Neural crest cell (in vitro differentiated cells): ENCODE measurements around the gene RAB3GAP2. TPM values are rescaled to one million over a fixed set of nuclear protein-coding genes. Genes with fewer than 3 reads are reported as not detected.

Source experiments
- DNase-seq: peaks from one replicate; pipeline ENCODE4 v3.0.0; 2021; ENCODE audit warnings: low read depth, mixed read lengths, low spot score
- H3K27ac Mint-ChIP-seq: one replicate; pipeline ENCODE4 v1.8.0; 2021; ENCODE audit warnings: mild to moderate bottlenecking, mixed read lengths; ENCODE audit not compliant: unreplicated experiment
- H3K27me3 Mint-ChIP-seq: 2 replicates; pipeline ENCODE4 v1.8.0; 2021; ENCODE audit warnings: low read depth, mild to moderate bottlenecking, mixed read lengths
- H3K36me3 Mint-ChIP-seq: 2 replicates; pipeline ENCODE4 v1.8.0; 2021; ENCODE audit warnings: low read depth, mild to moderate bottlenecking, mixed read lengths
- H3K4me1 Mint-ChIP-seq: 2 replicates; pipeline ENCODE4 v1.8.0; 2021; ENCODE audit warnings: mixed read lengths
- H3K4me3 Mint-ChIP-seq: one replicate; pipeline ENCODE4 v1.8.0; 2021; ENCODE audit warnings: mild to moderate bottlenecking, mixed read lengths
- H3K9me3 Mint-ChIP-seq: 2 replicates; pipeline ENCODE4 v1.8.0; 2021; ENCODE audit warnings: mixed read lengths
- total RNA-seq: library from RNA; stranded (reverse); gene quantifications from 2 replicates; pipeline ENCODE4 v1.2.1, GENCODE V29; 2021
- TF ChIP-seq, protein P1 (sequence below): fragments of 200-600 bp; sonication (generic); conservative IDR thresholded peaks from 2 replicates; pipeline ENCODE4 v1.5.0; 2021; ENCODE audit warnings: antibody characterized with exemption, mild to moderate bottlenecking

Gene RAB3GAP2
- total RNA-seq, 1 donor from 2014 or later: 36.4 TPM

DNA sequence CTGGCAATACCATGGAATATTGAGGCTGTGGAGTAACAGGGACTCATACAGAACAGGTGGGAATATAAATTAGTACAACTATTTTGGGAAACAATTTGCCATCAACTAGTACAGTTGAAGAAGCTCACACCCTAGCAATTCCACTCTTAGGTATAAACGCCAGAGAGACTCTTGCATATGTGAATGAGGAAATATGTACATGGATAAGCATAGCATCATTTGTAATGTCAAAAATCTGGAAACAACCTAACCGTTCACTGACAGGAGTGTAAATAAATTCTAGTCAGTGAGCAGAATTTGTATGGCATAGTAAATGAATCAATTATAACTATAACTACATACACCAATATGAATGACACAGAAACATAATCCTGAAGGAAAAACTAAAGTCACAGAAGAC lies 83.7 kb downstream of the RAB3GAP2 start:
- DNase-seq: no peak
- Mint-ChIP-seq H3K27ac (no peak overlapping the region), H3K9me3 (no peaks in the 10 kb centered on the region), H3K4me1 (no peaks in the 10 kb centered on the region), H3K27me3 (no peaks in the 10 kb centered on the region), H3K4me3 (no peak overlapping the region), H3K36me3 (peaks cover 15% of the 10 kb centered on the region)
- TF ChIP-seq, protein P1, sequence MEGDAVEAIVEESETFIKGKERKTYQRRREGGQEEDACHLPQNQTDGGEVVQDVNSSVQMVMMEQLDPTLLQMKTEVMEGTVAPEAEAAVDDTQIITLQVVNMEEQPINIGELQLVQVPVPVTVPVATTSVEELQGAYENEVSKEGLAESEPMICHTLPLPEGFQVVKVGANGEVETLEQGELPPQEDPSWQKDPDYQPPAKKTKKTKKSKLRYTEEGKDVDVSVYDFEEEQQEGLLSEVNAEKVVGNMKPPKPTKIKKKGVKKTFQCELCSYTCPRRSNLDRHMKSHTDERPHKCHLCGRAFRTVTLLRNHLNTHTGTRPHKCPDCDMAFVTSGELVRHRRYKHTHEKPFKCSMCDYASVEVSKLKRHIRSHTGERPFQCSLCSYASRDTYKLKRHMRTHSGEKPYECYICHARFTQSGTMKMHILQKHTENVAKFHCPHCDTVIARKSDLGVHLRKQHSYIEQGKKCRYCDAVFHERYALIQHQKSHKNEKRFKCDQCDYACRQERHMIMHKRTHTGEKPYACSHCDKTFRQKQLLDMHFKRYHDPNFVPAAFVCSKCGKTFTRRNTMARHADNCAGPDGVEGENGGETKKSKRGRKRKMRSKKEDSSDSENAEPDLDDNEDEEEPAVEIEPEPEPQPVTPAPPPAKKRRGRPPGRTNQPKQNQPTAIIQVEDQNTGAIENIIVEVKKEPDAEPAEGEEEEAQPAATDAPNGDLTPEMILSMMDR: no peak

- Mint-ChIP-seq H3K4me3 (no peak overlapping the region), H3K27ac (no peak overlapping the region), H3K36me3 (peaks cover 12% of the 10 kb centered on the region), H3K9me3 (no peaks in the 10 kb centered on the region), H3K4me1 (no peaks in the 10 kb centered on the region), H3K27me3 (no peaks in the 10 kb centered on the region)
- TF ChIP-seq, protein P1: no peak
- no peak for DNase-seq
Observed at GRCh38 chr1:220186752-220187151, 85.5 kb downstream of the RAB3GAP2 start.

GRCh38 chr1:220184506-220184905 lies 87.7 kb downstream of the RAB3GAP2 start:
- H3K9me3 Mint-ChIP-seq: no peaks in the 10 kb centered on the region
- H3K27ac Mint-ChIP-seq: no peak overlapping the region
- no peak overlapping the region for H3K4me3 Mint-ChIP-seq
- H3K4me1 Mint-ChIP-seq: no peaks in the 10 kb centered on the region
- TF ChIP-seq, protein P1: no peak
- peaks cover 17% of the 10 kb centered on the region for H3K36me3 Mint-ChIP-seq
- no peak for DNase-seq
- no peaks in the 10 kb centered on the region for H3K27me3 Mint-ChIP-seq

- H3K27ac Mint-ChIP-seq: no peak overlapping the region
- TF ChIP-seq, protein P1: no peak
Observed at GRCh38 chr1:220182656-220183055, 89.6 kb downstream of the RAB3GAP2 start.

DNA sequence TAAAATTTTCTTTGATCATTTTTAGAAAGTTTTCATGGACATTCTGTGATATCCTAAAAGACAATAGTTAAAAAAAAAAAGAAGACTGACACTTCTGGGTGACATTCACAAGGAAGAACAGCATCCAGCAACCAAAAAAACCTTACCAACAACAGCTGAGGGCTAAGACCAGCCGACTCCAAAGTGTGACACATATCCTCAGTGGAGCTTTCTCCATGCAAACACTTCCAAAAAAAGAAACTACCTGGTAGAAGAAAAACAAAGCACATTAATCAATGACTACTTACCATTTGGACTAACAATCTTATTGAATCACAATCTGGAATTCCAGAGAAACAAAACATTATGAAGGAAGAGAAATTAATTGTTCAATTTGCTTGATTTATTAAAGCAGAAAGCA lies 90.1 kb downstream of the RAB3GAP2 start:
- H3K9me3 Mint-ChIP-seq: no peaks in the 10 kb centered on the region
- no peak for DNase-seq
- TF ChIP-seq, protein P1: no peak
- no peaks in the 10 kb centered on the region for H3K27me3 Mint-ChIP-seq
- H3K27ac Mint-ChIP-seq: no peak overlapping the region
- H3K36me3 Mint-ChIP-seq: peaks cover 19% of the 10 kb centered on the region
- no peak overlapping the region for H3K4me3 Mint-ChIP-seq
- H3K4me1 Mint-ChIP-seq: no peaks in the 10 kb centered on the region

More at GRCh38 chr1:220182656-220183055, 89.6 kb downstream of the RAB3GAP2 start:
- H3K9me3 Mint-ChIP-seq: no peaks in the 10 kb centered on the region
- no peaks in the 10 kb centered on the region for H3K27me3 Mint-ChIP-seq
- H3K4me3 Mint-ChIP-seq: no peak overlapping the region
- H3K4me1 Mint-ChIP-seq: no peaks in the 10 kb centered on the region
- DNase-seq: no peak
- peaks cover 20% of the 10 kb centered on the region for H3K36me3 Mint-ChIP-seq

GRCh38 chr1:220176540-220176939 lies 95.7 kb downstream of the RAB3GAP2 start:
- DNase-seq: no peak
- H3K36me3 Mint-ChIP-seq: peaks cover 24% of the 10 kb centered on the region
- H3K4me1 Mint-ChIP-seq: no peaks in the 10 kb centered on the region
- H3K9me3 Mint-ChIP-seq: no peaks in the 10 kb centered on the region
- TF ChIP-seq, protein P1: no peak
- H3K27ac Mint-ChIP-seq: no peak overlapping the region
- no peak overlapping the region for H3K4me3 Mint-ChIP-seq
- no peaks in the 10 kb centered on the region for H3K27me3 Mint-ChIP-seq
